Daoy (cell line): ENCODE results near the gene SLK. TPM values are rescaled to one million over a fixed set of nuclear protein-coding genes. Genes with fewer than 3 reads are reported as not detected.

Experiments used
- DNase-seq: peaks from one replicate; pipeline ENCODE4 v3.0.0-alpha.2; 2015; ENCODE audit warnings: low read depth
- total RNA-seq: library from RNA; depleted of rRNA; stranded (reverse); fragments of >200 nt; shearing (Covaris generic); gene quantifications from 2 replicates; pipeline ENCODE4 v1.2.3, GENCODE V29; 2014; rRNA removed

The SLK gene
- total RNA-seq: 26.9 and 30.6 TPM in 2 replicates

DNA sequence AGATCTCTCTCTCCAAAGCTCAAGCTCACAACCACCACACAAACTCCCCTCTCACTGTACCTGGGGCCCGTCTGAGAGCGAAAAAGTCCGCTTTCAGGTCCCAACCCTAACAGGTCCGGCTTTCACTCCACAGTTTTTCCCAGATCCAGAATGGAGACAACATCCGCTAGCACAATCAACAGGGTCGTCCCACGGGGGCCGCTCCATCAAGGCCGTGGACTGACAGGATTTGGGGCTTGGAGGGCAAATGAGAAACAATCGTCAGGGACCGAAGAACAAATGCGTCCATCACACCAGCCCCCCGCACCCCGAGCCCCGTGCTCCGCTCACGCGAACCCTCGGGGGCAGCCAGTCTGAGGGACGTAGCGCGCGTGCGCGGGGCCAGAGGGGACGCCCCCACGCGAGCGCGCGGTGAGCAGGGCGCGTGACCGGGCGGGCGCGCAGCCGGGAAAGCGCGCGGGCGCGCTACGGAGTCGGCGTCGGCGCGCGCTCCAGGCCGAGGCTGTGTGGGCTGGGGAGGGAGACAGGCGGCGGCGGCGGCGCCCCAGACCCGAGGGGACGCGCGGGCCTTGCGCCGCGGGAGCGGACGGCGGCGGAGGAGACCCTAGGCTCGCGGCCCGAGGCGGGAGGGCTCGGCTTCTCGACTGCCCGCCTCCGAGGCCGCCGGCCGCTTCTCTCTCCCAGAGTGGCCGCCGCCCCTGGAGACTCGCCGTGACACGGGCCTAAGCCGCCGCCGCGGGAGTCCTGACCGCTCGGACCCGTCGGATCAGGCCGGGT is at the start of gene SLK:
TSS of gene SLK (plus strand) at position 470 of the 777 bp plus-strand sequence. CDS start 606 bp downstream, outside the sequence.
- peak; percentile 86 for DNase-seq

DNA sequence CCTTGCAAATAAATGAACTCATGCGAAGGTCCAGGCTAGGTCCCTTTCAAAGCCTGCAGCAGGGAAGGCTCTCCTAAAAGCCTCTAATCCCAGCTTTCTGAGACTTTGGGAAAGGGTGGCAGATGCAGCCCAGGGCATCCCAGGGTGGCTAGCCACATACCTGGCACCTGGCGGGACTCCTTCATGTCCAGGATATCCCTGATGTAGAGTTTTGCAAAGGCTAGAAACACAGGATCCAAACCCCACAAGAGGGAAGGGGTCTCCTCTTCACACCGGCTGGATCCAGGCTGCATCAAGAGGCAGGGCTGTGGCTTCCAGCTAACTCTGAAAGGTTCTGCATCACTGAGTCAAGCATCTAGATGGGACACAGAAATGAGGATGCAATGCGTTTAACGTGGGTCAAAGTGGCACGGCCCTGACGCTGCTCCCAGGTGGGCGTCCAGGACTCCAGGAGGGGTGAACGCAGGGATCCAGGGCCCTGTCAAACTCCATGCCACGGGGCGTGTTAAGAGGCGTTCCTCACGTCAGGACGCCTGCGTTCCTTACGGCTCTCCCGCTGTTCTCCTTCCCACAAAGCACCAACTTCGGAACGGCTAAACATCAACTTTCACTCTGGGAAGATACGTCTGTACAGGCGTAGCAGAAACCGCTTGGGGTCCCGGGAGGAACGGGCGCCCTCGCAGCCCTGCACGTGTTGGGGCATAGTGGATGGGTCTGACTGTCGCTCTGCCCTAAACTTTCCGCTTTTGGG is 49.5 kb upstream of the SLK start:
- DNase-seq: peak; percentile 3

DNA sequence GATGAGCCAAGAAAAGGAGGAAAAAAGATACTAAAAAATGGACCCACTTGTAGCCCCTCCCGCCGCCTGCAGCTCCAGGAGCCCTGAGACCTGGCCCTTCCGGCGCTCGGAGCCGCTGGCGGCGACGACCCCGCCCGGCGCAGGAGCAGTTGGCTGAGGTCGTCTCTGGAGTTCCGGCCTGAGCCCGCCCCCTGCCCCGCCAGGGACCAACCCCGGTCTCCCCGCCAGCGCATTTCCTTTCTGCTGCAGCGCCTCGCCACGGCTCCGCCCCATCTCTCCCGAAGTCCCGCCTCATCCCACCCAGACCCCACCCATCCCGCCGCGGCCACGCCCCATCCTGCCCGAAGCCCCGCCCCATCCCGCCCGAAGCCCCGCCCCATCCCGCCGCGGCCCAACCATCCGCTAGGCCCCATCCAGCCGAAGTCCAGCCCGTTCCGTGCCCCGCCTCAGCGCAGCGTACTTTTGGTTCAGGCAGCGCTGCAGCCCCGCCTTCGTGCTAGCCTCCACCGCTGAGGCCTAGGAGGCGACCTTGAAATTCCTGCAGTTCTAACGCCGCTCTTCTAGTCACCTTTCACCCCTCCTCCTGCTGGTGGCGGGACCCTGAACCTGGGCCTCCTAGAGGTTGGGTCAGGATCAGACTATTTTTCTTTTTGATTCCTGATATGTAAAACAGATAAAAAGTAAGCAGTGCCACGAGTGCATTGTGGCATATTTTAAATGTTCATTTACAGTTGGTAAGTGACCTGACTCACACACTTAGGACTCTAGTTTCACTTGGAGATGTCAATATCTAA is 48.7 kb upstream of the SLK start, which contains the start of gene STN1:
TSS of gene STN1 (minus strand) at position 132 of the 794 bp plus-strand sequence. CDS start 590 bp downstream, outside the sequence.
- peak; percentile 95 for DNase-seq

DNA sequence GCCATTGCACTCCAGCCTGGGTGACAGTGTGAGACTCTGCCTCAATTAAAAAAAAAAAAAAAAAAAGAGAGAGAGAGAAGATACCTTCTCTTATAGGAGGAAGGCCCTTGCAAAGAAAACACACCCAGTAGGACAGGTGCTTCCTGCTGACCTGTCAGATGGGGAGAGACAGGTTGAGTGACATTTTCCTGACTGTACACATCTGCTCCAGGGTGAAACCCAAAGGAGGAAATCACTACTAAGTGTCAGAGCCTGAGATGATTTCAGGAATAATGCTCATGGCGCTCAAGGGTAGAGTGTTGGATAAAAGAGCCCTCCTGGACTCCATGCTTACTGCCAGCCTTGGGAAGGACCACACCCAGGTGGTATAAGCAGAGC is 47.3 kb upstream of the SLK start:
- no peak for DNase-seq

DNA sequence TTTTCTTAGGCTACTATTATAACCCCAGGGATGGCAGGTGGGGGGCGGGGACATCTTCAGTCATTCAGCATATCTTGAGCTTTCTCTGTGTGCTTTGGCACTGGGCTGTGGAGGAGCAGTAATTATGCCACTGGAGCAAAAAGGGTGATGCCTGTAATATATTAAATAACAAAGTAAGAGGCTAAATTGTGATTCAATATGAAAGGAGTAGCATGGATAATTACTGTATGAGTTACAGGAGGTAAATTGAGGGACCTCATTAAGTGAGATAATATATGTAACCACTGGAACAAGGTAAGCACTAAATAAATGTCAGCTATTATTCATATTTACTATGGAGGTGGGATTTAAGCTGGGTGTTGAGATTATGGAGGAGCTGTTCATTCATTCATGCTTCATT is 45.7 kb upstream of the SLK start:
- no peak for DNase-seq

DNA sequence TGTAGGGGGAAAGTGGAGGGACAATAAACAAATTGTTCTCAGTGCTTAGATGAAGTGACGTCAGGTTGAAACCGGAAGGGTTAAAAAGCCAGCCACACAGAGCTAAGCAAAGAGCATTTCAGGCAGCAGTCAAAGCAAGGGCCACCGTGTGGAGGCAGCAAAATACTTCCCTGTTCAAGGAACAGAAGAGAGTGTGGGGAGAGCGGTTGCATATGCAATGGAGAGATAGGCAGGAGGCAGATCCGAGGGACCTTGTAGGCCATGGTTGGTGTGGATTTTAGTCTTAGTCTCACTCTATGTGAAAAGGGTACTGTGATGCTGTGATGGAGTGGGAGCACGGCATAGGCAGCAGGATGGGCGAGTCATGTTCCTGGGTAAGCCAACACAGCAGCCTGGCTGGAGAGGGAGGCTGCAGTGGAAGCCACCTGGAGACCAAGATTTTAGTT is 45.2 kb upstream of the SLK start:
- no peak for DNase-seq

DNA sequence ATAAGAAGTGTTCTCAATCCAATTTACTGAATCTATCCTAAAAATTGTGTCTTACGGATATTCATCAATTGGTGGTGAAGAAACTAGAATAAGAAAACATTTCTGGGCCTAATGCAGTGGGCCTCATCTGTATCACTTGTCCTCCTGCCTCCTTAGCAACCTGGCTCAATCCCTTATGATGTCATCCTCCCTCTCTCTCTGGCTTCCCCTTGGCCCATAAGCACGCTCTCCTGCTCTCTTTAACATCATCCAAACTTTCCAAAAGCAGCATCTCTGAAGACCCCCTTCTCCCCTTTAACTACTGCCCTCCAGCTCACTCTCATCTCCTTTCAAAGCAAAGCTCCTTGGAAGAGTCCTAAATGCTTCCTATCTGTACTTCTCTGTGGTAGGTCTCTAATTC is 44.3 kb upstream of the SLK start:
- DNase-seq: no peak

DNA sequence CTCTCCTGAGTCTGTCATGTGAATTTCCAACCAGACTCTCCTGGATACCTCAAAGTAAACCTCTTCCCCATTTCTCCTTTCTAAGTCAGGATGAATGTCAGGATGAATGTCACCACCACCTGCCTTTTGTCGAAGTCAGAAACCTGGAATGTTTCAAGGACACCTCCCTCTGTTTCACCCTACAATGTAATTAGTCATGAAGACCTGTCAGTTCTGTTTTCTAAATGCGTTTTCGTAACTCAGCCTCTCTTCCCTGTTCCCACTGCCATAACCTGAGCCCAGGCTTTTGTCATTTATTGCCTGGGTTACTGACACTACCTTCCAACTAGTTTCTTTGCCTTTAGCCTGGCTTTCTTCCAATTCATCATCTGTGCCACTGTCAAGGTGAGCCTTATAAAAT is 43.4 kb upstream of the SLK start:
- DNase-seq: no peak

DNA sequence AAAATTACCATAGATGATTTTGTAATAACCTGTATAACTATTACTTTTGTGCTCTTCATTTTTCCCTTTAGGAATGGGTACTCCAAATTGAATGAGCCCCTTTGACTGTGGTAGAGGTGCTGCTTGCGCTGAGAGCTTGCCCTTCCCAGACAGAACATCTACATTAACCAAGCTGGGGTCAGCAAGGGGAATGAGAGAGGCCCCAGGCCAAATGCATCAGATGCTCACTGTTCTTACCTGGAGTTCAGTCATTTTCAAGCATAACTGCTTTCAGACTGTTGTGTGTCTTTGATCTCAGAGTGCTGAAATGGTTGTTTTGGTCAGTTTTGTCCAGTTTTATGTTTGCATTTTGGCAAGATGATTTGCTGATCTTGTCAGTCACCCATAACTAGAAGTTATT is 41.3 kb upstream of the SLK start:
- no peak for DNase-seq

DNA sequence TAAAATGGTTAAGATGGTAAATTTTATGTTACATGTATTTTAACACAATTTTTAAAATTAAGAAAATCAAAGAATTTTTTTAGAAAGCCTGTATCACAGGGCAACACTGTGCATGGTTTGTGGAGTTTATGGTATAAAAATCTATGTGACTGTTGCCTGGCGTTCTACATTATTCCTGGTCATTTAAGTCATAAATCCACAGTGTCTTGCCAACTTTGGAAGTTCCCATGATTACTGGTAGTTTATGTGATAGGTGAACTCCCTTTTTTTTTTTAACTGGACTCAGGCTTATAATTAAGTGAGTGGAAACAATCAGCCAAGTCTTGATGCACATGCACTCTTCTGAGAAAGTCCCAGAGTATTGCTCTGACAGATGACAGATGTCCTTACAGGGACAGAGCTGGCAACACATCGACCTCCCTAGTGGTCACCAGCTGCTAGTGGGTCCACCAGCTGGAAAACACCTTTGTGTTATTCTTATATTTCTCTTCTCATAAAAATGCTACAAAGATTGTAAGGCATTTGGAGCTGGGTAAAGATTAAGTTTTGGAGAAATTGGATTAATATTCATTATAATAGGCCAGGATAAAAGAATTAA is 40.1 kb upstream of the SLK start:
- no peak for DNase-seq

DNA sequence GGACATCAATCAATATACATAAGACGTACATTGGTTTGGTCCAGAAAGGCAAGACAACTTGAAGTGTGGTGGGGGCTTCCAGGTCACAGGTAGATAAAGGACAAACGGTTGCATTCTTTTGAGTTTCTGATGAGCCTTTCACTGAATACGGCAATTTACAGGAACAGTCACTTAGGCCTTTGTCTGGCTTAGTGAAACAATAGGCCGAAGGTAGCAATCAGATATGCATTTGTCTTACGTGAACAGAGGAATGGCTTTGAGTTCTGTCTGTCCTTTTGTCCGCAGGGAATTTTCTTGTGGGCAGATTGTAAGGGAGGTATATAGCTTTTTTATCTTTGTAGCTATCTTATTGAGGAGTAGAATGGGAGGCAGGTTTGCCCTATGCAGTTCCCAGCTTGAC is 38.2 kb upstream of the SLK start:
- no peak for DNase-seq

DNA sequence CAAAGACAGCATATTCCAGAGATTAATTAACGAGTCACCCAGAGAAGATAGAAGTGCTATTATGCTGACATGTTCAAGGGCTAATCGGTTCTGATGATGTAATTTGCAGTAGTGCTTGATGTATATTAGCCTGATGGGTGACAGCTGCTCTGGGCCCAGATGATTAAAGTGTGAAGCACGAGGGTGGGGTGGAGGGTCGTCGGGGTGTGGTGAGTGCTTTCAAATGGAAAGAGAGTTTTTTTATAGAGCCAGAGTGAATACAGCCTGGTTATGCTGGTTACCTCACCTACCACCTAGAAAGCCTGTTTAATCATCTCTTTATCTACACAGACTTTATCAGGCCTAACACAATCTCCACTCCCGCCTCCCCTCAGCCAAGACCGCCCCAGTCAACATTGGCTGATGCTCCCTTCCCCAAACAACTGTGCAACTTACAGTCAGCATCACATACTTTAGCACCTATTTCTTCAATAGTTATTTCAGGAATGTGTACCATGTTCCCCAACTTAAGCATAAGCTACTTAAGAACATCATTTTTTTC is 37.5 kb upstream of the SLK start:
- DNase-seq: no peak

DNA sequence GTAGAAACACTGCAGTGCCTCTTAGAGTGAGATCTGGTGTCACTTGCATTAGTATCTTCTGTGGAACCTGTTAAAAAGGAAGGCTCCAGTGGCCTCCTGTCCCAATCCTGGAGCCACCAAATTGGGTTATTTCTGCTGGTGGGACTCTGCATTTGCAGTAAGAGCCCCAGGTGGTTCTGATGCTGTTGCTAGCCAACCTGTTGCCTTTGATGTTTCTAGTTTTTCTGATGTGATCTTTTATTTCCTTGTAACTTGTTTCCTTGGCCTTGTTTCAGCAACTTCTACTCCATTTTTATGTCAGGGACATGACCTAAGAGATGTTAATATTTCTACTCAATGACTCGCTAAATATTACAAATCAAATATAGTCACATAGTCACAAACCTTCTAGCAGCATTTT is 36.5 kb upstream of the SLK start:
- no peak for DNase-seq

DNA sequence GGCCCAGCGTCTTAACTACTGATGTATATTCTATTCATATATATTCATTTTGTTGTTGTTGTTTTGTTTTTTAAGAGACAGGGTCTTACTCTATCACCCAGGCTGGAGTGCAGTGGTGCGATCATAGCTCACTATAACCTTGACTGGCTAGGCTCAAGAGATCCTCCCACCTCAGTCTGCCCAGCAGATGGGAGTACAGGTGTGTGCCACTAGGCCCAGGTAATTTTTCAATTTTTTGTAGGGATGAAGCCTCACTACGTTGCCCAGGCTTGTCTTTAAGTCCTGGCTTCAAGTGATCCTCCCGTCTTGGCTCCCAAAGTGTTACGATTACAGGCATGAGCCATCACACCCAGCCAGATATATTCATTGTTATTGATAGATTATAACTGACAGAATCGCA is 36.1 kb upstream of the SLK start:
- DNase-seq: no peak

DNA sequence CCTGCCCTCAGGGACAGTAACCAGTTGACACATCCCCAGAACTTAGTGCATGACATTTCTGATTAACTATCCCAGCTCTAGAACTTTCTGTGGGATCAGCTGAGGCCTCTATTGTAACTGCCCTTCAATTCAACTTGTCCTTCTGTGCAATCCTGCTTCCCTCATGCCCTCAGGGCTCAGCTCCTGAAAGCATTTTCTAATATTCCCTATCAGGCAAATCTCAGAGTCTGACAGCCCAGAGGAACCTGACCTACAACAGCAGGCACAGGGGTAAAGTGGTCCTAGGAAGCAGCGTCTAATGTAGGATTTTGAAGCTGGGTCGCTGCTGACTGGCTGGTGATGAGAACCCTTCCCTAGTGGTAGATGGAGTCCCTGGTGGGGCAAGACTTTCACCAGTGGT is 35.3 kb upstream of the SLK start:
- DNase-seq: no peak

DNA sequence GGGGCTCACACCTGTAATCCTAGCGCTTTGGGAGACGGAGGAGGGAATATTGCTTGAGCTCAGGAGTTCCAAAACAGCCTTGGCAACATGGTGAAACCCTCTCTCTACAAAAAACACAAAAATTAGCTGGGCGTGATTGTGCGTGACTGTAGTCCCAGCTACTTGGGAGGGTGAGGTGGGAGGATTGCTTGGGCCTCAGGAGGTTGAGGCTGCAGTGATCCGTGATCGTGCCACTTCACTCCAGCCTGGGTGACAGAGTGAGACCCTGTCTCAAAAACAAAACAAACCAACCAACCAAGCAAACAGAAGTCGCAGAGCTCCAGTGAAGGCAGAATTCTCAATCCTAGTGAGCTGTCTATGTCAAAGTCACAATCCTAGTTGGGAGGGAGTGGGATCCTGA is 34.7 kb upstream of the SLK start:
- no peak for DNase-seq

DNA sequence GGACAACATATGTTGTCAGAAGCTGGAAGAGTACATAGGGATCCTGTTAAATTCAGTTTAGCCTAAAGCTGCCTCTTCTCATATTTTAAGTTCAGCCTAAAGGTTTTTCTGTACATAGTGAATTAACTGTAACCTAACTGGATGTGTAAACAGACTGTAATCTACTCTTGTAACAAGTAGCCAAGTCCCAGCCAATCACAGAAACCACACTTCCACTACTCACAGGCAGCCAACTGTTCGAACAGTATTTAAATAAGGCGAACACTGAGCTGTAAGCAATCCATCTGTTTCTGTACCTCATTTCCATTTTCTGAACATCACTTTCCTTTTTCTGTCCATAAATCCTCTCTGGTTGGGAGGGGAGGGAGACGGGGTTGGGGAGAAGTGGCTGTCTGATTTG is 34.0 kb upstream of the SLK start:
- DNase-seq: no peak

DNA sequence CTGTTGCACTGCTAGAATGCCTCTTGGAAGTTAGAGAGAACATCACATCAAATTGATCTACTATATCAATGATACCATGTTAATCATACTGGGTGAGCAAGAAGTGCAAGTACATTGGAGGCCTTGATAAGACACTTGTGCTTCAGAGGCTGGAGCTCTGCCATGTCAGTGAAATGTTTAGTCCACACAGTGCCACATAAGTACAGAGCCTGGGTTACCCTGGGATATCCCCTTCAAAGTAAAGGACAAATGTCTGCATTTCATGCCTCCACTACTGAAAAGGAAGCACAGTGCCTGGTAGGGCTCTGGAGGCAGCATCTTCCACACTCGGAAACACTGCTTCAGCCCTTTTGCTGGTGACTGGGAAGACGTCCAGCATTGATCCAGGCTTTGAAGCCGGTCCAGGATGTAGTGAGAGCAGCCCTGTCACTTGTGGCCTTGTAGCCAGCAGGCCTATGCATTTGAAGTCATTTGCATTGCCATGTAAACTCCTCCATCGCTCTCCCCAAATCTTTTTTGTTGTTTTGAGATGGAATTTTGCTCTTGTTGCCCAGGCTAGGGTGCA is 33.3 kb upstream of the SLK start:
- no peak for DNase-seq

DNA sequence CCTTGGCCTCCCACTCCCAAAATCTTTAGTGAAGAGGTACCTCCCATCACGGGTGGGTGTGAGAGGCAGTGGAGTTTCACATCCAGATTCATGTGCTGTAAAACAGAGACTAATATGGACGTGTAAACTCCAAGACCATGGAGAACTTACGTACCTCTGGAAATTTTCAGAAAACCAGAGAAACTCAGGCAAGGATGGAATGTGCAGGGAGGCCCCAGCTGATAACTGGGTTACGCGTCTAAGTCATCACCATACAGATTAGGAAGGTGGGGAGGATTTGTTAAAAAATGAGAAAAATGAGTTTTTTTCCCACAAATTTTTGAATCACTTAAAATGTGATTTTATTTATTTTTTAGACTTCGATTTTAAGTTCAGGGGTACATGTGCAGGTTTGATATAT is 32.6 kb upstream of the SLK start:
- DNase-seq: no peak

DNA sequence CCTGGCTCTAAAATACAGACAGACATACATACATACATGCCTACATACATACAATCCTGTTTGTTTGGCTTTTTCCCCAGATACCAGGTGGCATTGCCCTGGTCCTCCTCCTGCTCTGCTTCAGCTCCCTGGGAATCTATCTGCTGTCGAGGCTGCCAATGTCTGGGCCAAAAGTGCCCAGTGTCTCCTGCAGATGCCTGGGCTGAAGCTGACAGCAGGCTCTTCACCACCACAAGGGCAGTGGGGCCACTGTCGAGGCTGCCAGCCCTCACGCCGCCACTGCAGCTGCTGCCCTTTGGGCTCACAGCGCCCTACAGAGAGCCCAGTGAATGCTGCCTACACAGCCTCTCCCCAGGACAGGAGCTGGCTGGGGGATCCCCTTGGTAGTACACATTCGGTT is 30.9 kb upstream of the SLK start:
- DNase-seq: no peak

DNA sequence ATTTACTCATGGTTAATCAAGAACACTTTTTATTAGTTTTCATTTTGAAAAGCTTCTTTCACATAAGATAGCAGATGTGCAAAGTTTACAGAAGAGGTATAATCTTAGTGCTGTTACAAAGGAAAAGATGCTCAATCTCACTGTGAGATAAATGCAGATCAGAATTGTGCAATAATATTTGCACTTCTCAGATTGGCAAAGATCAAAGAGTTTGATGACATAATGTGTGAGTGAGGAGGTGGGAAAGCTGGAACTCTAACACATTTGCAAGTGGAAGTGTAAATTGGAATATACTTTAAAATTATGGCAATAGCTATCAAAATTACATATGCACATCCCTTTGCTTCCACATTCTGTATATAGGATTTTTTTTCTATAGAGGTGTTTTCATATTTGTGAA is 27.4 kb upstream of the SLK start:
- DNase-seq: no peak
